Measurements from ENCODE around the gene DGLUCY. TPM values are rescaled to one million over a fixed set of nuclear protein-coding genes. Genes with fewer than 3 reads are reported as not detected.

Gene DGLUCY
- total RNA-seq, 2 experiments from 2014 or later: 52.3 to 59.3 TPM

GRCh38 chr14:91114079-91115065, 499 bp downstream of the DGLUCY start:
- intact Hi-C loops (cut with micrococcal nuclease): no loop called here
- H3K27me3 Mint-ChIP-seq: no peaks in the 10 kb centered on the region
- peak overlapping the region; percentile 92 for H3K27ac Mint-ChIP-seq
- peaks cover 43% of the 10 kb centered on the region for H3K36me3 Mint-ChIP-seq (ENCODE audit: low read depth)
- peaks cover 2% of the 10 kb centered on the region for H3K9me3 Mint-ChIP-seq
- DNase-seq (peak; percentile 84), ATAC-seq (peak; percentile 84)
- peak overlapping the region; percentile 92 for H3K4me3 Mint-ChIP-seq
- peaks cover 57% of the 10 kb centered on the region for H3K4me1 Mint-ChIP-seq (ENCODE audit: low read depth)
- TF ChIP-seq CTCF (IDR thresholded peaks at IDR 0.05): no peak
- ChIA-PET POLR2A (interaction anchor here (0.7 to 6.9 kb wide), 23 partner anchors 9 to 218 kb away, joined by 3 to 113 read pairs (median 5); partner anchors contain the start of genes GPR68 and RPS6KA5), CTCF (interaction anchor here (0.7 to 4.4 kb wide), 20 partner anchors 10 to 211 kb away, joined by 3 to 36 read pairs (median 4); partner anchors contain the start of gene RPS6KA5)

GRCh38 chr14:91115986-91116770, 2.3 kb downstream of the DGLUCY start:
- CTCF ChIA-PET: interaction anchor here (1.1 to 4.4 kb wide), 6 partner anchors 22 to 171 kb away, joined by 3 to 36 read pairs (median 10); partner anchors contain the start of gene RPS6KA5

GRCh38 chr14:91116913-91117588, 3.2 kb downstream of the DGLUCY start:
- peaks cover 61% of the 10 kb centered on the region for H3K4me1 Mint-ChIP-seq (ENCODE audit: low read depth)
- ATAC-seq: peak; percentile 6
- CTCF ChIA-PET: interaction anchor here (3.8 to 4.4 kb wide), 2 partner anchors 21 to 54 kb away, joined by 19 to 36 read pairs; partner anchors contain the start of gene RPS6KA5

More at GRCh38 chr14:91115986-91116770, 2.3 kb downstream of the DGLUCY start:
- peaks cover 59% of the 10 kb centered on the region for H3K4me1 Mint-ChIP-seq (ENCODE audit: low read depth)
- H3K36me3 Mint-ChIP-seq (ENCODE audit: low read depth): peaks cover 56% of the 10 kb centered on the region
- ATAC-seq: no peak
- DNase-seq: peak; percentile 43
- H3K27ac Mint-ChIP-seq: peak overlapping the region; percentile 92
- H3K9me3 Mint-ChIP-seq: peaks cover 2% of the 10 kb centered on the region
- peak overlapping the region; percentile 92 for H3K4me3 Mint-ChIP-seq
- TF ChIP-seq CTCF (IDR thresholded peaks at IDR 0.05): no peak
- intact Hi-C loops (cut with micrococcal nuclease): no loop called here
- no peaks in the 10 kb centered on the region for H3K27me3 Mint-ChIP-seq
- POLR2A ChIA-PET: interaction anchor here (1.0 to 6.9 kb wide), 11 partner anchors 9 to 157 kb away, joined by 3 to 113 read pairs (median 5); partner anchors contain the start of genes GPR68 and RPS6KA5

More at GRCh38 chr14:91116913-91117588, 3.2 kb downstream of the DGLUCY start:
- peak; percentile 85 for DNase-seq
- Mint-ChIP-seq H3K27ac (peak overlapping the region; percentile 92), H3K4me3 (peak overlapping the region; percentile 92), H3K9me3 (peaks cover 2% of the 10 kb centered on the region), H3K36me3 (ENCODE audit: low read depth) (peaks cover 57% of the 10 kb centered on the region), H3K27me3 (no peaks in the 10 kb centered on the region)
- intact Hi-C loops (cut with micrococcal nuclease): no loop called here
- no peak for TF ChIP-seq CTCF (IDR thresholded peaks at IDR 0.05)
- POLR2A ChIA-PET: interaction anchor here (1.5 to 6.9 kb wide), 6 partner anchors 10 to 127 kb away, joined by 4 to 113 read pairs (median 9); partner anchors contain the start of genes GPR68 and RPS6KA5
